HG03095 (cell line): Measurements from ENCODE around the gene RAPGEF2.

Source experiments
- ATAC-seq: cut with Tn5 transposase; IDR thresholded peaks from one replicate; pipeline ENCODE4 v1.9.1; 2021; ENCODE audit warnings: moderate library complexity; ENCODE audit not compliant: unreplicated experiment

The RAPGEF2 gene

DNA sequence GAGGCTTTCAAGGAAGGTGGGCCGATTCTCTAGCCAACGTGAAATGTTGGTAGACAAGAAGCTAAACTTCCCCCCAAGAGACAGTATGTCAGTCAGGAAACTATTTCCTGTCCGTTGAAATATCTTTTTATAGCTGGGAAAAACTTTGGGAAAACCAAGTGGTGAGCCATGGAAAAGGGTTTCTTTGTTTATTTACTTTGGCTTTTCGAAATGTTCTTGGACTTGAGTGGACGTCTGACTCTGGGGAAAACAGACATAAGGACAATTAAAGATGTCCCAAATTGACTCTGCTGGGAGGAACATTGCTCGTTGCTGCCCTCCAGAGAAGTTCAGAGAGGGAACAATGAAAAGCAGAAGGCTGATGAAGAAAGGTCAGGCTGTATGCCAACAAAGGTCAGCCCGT, 295.4 kb downstream of the RAPGEF2 start:
- ATAC-seq, result no peak

DNA sequence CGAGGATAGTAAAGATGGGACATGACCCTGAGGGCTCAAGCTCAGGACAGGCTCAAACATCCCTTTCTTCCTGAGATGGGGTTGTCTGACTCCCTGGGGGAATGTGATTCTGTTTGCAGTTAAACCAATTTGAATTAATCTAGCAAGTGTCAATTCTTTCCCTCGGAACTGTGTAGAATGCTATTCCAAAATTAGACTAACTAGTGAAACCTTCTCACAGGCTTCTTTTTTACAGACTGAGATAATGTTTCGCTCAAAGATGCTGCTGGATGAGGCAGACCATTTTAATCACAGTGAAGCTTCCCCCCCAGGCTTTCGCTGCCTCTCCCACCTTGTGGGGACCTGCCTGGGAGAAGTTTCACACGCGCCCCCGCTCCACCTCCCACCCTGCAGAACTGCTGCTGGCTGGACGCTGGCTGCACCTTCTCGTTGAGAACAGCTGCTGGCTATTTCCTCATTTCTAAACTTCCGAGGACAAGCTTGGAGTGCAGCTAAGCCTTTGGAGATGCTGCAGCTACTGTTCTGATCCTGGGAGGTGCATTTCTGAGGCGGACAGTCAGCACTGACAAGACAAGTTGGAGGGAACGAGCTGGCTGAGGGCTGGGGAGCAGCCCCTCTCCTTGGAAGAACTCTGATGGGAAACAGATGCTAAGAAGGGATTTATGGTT, 297.8 kb downstream of the RAPGEF2 start:
- no peak for ATAC-seq

DNA sequence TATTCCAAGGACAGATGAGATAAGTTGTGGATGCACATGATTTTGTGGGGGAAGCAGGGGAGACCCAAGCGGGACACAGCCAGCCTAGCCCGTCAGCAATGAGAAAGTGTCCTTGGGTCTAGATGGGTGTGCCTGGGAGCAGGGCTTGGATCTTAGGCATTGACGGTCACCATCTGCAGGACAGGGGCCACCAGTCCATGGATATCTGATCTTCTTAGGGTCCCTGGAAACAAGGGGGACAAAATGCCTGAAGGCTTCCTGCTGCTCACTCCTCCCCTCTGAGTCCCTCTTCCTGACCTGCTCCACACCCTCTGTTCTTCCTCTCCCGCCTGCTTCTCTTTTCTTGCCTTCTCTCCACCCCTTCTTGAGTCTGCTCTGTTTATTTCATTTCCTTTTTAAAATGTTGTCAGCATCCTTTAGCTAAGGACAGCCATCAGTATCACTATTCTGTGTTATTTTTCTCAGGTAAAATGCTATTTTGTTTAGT, 298.4 kb downstream of the RAPGEF2 start:
- ATAC-seq, result no peak

DNA sequence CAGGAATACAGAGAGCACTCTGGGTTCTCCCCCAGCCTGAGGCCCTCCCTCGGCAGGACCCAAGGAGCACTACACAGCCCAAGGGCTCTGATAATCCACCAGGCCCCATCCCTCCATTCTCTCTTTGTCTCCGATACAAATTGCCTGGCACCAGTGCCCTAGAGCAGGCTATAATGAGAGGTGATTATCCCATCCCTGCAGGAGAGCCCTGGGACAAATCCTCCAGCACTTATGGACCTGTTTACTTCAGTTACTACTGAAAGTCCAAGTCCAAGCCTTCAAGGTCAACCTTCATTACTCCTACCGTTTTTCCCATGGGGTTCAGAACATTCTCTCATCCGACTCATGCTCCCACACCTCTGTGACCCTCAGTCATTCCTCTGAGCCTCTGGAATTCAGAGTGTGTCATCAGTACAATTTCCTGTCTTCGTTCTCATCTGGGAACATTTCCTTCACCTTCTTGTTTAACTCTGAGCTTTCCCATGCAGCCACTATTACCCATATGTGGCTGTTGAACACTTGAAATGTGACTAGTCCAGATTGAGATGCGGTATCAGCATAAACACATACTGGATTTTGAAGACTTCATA, 299.0 kb downstream of the RAPGEF2 start:
- no peak for ATAC-seq
